HG03354 (cell line): ENCODE measurements around the gene TDRKH.

Source experiments
- ATAC-seq: cut with Tn5 transposase; IDR thresholded peaks from one replicate; pipeline ENCODE4 v1.9.1; 2021; ENCODE audit warnings: mild to moderate bottlenecking; ENCODE audit not compliant: unreplicated experiment, poor library complexity, severe bottlenecking

TDRKH gene

DNA sequence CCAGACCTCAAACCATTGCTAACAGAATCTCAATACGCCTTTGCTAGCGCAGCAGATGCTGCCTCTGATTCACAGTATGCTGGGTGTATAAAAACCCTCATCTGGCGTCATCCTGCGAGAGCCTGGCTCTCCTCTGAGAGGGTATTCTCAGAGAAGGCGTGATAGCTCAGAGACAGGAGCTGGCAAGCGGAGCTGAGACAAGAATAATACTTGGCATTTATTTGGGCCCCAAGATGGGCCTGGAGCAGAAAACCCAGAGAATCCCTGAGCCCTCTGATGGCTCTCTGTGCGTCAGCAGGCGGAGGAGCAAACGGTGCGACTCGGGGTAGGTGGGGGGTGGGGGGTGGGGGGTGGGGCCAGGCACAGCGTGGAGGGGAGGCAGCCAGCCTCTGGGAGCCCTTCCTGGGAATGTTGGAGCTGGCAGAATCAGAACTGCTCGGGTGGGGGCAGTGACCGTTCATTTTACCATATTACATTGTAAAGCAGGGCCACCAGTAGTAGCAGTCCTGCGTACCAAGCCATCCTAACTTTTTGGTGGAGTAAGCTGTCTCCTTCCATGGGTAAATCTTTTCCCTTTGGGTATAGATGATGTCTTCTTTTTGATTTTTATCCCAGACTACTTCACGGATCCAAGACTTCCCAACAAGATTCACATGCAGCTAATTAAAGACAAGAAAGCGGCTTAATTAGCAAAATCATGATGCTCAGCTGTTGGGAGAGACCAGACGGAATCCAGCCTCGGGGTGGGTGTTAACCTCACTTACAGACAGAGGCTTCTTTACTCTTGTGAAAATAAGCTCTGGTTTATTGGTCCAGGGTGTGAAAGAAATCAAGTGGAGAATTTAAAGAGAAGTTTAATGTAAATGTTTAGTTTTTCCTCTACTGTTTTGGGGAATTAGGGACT, 61.9 kb downstream of the TDRKH start:
- no peak for ATAC-seq

DNA sequence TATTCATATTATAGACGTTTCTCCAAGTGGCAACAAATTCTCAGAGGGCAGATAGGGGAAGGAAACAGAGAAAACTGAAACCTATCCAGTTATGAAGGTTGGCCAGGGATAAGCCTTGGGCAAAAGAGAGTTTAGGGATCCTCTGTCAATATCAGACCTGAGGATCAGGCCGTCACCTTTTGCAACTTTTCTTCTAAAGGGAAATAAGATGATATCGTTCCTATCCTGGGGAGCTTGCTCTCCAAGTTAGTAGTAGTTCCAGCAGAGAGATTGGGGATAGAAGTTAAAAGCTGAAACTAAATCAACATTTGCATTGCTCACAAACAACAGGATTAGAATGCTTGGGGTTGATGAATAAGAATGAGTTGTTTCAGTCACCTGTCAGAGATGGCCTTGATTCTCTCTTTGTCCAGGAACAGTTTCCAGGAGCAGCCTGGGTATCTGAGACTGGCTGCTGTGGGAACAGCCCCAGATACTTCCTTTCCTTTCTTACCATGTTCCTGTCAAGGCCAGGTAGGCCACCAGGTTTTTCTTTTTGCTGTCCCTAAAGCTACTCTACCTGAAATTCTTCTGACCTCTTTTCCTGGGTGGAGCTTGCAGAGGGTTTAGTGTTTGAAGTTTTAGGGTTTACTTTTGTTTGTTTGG, 66.5 kb downstream of the TDRKH start:
- ATAC-seq = no peak
